Left forelimb (tissue), 1 donor: Measurements from ENCODE around the gene ATE1.
"Not testable (repeated sequence)": the region's sequence is repeated elsewhere in the genome, so short reads cannot be mapped to it uniquely, and the experiment has no call there.

Experiments
- DNase-seq: peaks from one replicate; pipeline ENCODE4 v3.0.0-alpha.2; 2018; ENCODE audit warnings: low spot score

Gene ATE1

DNA sequence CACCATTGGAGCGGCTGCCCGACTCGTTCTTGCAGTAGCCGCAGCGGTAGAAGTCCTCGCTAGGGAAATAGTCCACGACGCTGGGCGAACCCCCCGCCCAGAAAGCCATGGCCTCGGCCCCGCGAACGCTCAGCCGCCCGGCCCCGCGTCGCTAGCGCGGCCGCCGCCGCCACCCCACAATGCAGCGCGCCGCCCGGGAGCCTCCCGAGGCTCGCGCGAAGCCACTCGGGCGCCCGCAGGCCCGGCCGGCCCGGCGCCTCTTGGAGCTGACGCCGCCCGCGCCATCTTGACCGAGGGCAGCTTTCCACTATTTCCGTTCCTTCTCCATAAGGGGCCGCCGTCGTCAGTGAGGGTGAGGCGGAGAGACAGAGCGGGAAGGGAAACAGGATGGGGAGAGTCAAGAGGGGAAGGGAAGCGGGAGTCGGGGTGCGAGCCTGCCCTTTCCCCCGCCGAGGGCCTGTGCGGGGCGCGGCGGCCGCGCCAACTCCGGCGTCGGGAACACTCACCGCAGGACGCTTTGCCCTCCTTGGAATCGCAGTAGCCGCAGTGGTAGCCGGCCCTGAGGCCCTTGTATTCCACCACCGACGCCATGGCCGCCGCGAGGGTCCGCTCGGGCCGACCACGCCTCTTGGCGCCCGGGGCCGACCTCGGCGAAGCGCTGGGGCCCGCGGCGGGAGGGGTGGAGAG is at the start of gene ATE1:
Gene ATE1, minus strand, starts transcription at position 191 of the 687 bp plus-strand sequence. Its CDS starts 82 bp downstream, at position 109.
- DNase-seq, result peak; percentile 96

GRCh38 chr10:121976607-121977006 is 48.8 kb upstream of the ATE1 start:
- no peak for DNase-seq

GRCh38 chr10:121975295-121976086 is 47.7 kb upstream of the ATE1 start:
- DNase-seq, result no peak

DNA sequence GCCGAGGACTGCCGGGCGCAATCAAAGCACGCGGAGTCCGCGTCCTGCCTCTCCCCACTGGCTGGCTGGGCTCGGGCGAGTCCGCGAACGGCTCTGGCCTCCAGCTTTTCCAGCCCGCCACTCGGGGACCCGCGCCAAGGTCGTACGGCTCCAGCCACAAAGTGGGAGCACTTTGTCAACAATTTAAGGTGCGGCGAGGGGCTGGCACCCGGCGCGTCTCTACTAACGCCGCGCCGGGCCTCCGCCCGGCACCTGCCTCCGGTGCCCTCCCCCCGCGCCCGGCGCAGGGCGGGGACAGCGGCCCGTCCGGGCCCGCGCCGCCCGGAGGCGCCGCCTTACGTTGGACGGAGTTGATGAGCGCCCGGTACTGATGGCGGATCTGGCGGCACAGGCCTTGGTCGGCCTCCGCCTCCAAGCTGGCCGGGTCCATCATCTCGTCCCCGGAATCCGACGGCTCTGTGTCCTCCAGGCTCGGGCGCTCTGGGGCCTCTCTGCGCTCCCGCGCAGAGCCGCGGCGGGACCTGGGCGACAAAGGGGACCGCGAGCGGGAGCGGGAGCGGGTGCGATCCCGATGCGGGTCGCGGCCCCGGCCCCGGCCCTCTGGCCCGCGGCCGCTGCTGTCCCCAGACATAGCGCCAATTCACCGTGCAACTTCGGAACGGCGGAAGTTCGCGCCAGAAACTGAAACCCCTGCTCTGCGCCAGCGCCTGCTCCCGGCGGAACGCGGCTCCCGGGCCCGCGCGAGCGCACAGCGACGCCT is 46.9 kb upstream of the ATE1 start, which contains the start of gene NSMCE4A:
Gene NSMCE4A, minus strand, starts transcription at position 683 of the 760 bp plus-strand sequence. Its CDS starts 52 bp downstream, at position 631.
- peak; percentile 83 for DNase-seq

GRCh38 chr10:121974019-121974534 is 46.2 kb upstream of the ATE1 start:
- DNase-seq, result no peak

DNA sequence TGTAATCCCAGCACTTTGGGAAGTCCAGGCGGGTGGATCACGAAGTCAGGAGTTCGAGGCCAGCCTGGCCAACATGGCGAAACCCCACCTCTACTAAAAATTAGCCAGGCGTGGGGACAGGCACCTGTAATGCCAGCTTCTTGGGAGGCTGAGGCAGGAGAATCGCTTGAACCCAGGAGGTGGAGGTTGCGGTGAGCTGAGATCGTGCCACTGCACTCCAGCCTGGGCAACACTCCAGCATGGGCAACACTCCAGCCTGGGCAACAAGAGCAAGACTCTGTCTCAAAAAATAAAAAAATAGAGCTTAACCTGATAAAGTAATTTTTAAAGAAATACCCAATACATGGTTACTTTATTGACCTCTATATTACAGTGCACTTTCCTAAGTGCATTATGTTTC is 41.3 kb upstream of the ATE1 start:
- DNase-seq, result not testable (repeated sequence)

DNA sequence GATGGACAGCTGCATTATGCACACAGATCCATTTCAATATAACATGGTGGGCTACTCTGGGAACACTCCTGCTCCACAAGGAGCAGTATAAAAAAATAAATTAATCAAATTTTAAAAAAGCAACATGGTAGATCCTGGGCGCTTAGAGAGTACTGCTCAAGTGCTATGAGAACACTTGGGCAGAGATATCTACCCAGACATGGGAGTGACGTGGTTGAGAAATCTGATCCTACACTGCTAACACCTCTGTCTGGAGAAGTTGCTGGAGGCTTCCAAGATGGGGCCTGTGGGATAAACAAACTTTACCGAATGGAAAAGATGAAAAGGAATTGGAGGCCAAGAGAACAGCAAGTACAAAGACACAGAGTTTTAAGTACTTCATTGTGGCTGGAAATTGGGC is 38.2 kb upstream of the ATE1 start:
- DNase-seq, result no peak

DNA sequence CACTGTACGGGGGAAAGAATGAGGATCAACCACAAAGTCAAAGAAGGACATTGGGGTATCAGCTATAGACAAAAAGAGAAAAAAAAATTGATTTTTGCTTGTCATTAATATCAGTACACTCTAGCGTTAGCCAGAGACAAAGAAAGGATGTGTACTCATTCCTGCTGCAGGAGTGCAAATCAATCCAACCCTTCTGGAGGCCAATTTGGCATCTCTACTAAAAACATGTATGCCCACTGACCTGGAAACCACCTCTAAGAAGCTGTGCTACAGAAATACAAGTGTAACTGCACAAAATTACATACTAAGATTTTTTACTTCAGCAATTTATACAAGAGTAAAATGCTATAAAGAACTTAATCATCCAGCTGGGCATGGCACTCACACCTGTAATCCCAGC is 33.6 kb upstream of the ATE1 start:
- no peak for DNase-seq

- no peak for DNase-seq
Observed at GRCh38 chr10:121959671-121960070, 31.8 kb upstream of the ATE1 start.

- no peak for DNase-seq
Observed at GRCh38 chr10:121956111-121957061, 28.6 kb upstream of the ATE1 start.

DNA sequence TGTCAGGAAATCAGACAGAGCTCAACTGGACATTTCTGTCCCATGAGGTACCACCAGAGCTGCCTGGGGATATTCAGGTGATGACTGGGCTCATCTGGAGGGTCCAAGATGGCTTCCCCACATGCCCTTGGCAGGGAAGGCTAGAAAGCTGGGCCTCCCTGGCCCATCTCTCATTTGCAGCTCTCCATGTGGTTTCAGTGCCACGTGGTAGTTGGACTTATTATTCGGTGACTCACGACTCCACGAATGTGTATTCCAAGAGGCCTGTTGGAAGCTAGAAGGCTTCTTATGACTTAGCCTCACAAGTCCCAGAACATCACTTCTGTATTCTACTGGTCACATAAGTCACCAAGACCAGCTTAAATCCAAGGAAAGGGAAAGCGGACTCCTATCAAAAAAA is 24.4 kb upstream of the ATE1 start:
- no peak for DNase-seq

- no peak for DNase-seq
Observed at GRCh38 chr10:121949451-121949850, 21.6 kb upstream of the ATE1 start.

- no peak for DNase-seq
Observed at GRCh38 chr10:121949049-121949448, 21.2 kb upstream of the ATE1 start.

DNA sequence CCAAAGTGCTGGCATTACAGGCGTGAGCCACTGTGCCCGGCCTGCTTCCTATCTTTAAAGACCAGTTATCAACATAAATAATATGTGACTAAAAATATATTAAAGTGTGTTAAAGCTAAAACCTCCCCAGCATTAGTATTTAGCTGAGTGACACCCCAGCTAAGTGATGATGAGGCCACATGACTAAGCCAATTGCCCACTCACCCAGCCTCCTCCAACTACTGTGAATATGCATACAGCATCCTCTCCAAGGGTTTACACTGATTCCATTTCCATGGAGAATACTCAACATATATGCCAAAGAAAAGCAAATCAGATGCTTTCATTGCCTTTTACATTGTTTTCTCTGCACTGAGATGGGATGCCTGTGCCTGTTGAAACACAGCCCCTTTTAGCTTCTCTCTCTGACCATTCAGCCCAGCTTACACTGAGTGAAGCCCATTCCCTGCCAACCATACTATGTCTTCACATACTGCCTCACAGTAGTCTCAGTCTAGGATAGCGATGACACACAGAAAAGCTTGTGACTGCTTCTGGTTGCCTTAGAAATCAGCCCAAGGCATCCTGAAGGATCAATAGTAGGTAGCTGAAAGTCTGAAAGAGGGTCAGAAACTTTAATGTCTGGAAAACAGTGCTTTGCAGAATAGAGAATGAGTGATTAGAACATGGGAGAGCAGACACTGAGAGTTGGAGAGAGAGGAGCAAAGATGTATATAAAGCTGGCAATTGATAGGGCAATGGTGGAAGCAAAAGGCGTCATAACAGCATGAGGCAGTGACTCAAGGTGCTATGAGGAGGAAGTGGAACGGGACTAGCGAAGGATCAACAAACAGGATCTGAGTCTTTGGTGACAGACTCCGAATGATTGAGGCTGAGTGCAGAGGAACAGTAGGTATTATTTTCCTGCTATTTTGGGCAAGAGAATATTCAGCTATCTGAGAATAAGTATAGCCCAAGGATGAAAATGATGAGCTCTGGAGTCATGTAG is 19.8 kb upstream of the ATE1 start:
- no peak for DNase-seq

GRCh38 chr10:121942749-121943416 is 15.1 kb upstream of the ATE1 start:
- no peak for DNase-seq

- DNase-seq, result no peak
Observed at GRCh38 chr10:121941532-121941931, 13.7 kb upstream of the ATE1 start.

- no peak for DNase-seq
Observed at GRCh38 chr10:121936295-121936694, 8.5 kb upstream of the ATE1 start.

- DNase-seq, result no peak
Observed at GRCh38 chr10:121935702-121936101, 7.9 kb upstream of the ATE1 start.
